Measurements from ENCODE around the gene PCDH15. TPM values are rescaled to one million over a fixed set of nuclear protein-coding genes. Genes with fewer than 3 reads are reported as not detected.

Gene PCDH15
- total RNA-seq, 1 donor from 2014 or later, result not detected

- Mint-ChIP-seq H3K27me3 (no peaks in the 10 kb centered on the region), H3K4me3 (no peak overlapping the region), H3K9me3 (no peaks in the 10 kb centered on the region), H3K36me3 (ENCODE audit: low read depth) (no peaks in the 10 kb centered on the region), H3K27ac (no peak overlapping the region), H3K4me1 (no peaks in the 10 kb centered on the region)
- CTCF ChIA-PET, result no interaction called here
- POLR2A ChIA-PET, result no interaction called here
- TF ChIP-seq CTCF (IDR thresholded peaks at IDR 0.05), result no peak
- DNase-seq (no peak), ATAC-seq (ENCODE audit: low read depth) (no peak)
- intact Hi-C loops (cut with micrococcal nuclease), result no loop called here
Observed at GRCh38 chr10:54826994-54827560, 26.0 kb upstream of the PCDH15 start.

- CTCF ChIA-PET, result no interaction called here
- intact Hi-C loops (cut with micrococcal nuclease), result no loop called here
- TF ChIP-seq CTCF (IDR thresholded peaks at IDR 0.05), result no peak
- H3K4me1 Mint-ChIP-seq, result no peaks in the 10 kb centered on the region
- POLR2A ChIA-PET, result no interaction called here
- no peak for DNase-seq
- H3K27me3 Mint-ChIP-seq, result no peaks in the 10 kb centered on the region
- H3K9me3 Mint-ChIP-seq, result peaks cover 4% of the 10 kb centered on the region
- H3K27ac Mint-ChIP-seq, result no peak overlapping the region
- no peak overlapping the region for H3K4me3 Mint-ChIP-seq
- H3K36me3 Mint-ChIP-seq (ENCODE audit: low read depth), result no peaks in the 10 kb centered on the region
- no peak for ATAC-seq (ENCODE audit: low read depth)
Observed at GRCh38 chr10:54815583-54815982, 14.6 kb upstream of the PCDH15 start.

GRCh38 chr10:54808186-54808935 lies 7.3 kb upstream of the PCDH15 start:
- CTCF ChIA-PET, result no interaction called here
- Mint-ChIP-seq H3K9me3 (peaks cover 5% of the 10 kb centered on the region), H3K36me3 (ENCODE audit: low read depth) (no peaks in the 10 kb centered on the region), H3K4me3 (no peak overlapping the region), H3K4me1 (no peaks in the 10 kb centered on the region), H3K27me3 (no peaks in the 10 kb centered on the region), H3K27ac (no peak overlapping the region)
- intact Hi-C loops (cut with micrococcal nuclease), result no loop called here
- POLR2A ChIA-PET, result no interaction called here
- DNase-seq (no peak), ATAC-seq (ENCODE audit: low read depth) (no peak)
- TF ChIP-seq CTCF (IDR thresholded peaks at IDR 0.05), result no peak

- intact Hi-C loops (cut with micrococcal nuclease), result no loop called here
- Mint-ChIP-seq H3K36me3 (ENCODE audit: low read depth) (no peaks in the 10 kb centered on the region), H3K27ac (no peak overlapping the region), H3K4me1 (no peaks in the 10 kb centered on the region), H3K4me3 (no peak overlapping the region), H3K27me3 (no peaks in the 10 kb centered on the region), H3K9me3 (peaks cover 8% of the 10 kb centered on the region)
- ChIA-PET CTCF (no interaction called here), POLR2A (no interaction called here)
- DNase-seq (no peak), ATAC-seq (ENCODE audit: low read depth) (no peak)
- TF ChIP-seq CTCF (IDR thresholded peaks at IDR 0.05), result no peak
Observed at GRCh38 chr10:54799506-54799905, 1.5 kb downstream of the PCDH15 start.

GRCh38 chr10:54797636-54798321 lies 3.3 kb downstream of the PCDH15 start:
- no peaks in the 10 kb centered on the region for H3K27me3 Mint-ChIP-seq
- DNase-seq (no peak), ATAC-seq (ENCODE audit: low read depth) (no peak)
- no peak for TF ChIP-seq CTCF (IDR thresholded peaks at IDR 0.05)
- H3K9me3 Mint-ChIP-seq, result peaks cover 4% of the 10 kb centered on the region
- POLR2A ChIA-PET, result no interaction called here
- H3K4me3 Mint-ChIP-seq, result no peak overlapping the region
- CTCF ChIA-PET, result no interaction called here
- H3K4me1 Mint-ChIP-seq, result no peaks in the 10 kb centered on the region
- intact Hi-C loops (cut with micrococcal nuclease), result no loop called here
- no peaks in the 10 kb centered on the region for H3K36me3 Mint-ChIP-seq (ENCODE audit: low read depth)
- no peak overlapping the region for H3K27ac Mint-ChIP-seq
